CD4-positive, alpha-beta T cell treated with Interleukin-2 at 100 ng/mL for 4 hours (primary cell): Measurements from ENCODE around the gene ARSK.

Experiments
- DNase-seq: peaks from one replicate; pipeline ENCODE4 v3.0.0-alpha.2; 2020; ENCODE audit warnings: low spot score

ARSK gene

DNA sequence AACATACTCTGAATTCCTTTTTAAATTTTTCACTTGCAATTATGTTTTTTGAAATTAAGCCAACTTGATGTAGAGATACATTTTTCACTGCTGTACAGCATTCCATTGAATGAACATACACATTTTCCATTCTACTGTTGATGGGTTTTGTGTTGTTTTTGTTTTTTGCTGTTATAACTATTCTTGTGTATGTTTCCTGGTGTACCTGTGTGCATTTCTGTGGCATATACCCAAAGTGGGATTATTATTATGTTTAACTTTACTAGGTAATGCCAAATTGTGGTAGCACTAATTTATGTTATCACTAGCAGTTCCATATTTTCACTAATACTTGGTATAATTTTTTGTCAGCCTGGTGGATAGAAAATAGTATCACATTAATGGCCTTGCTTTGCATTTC is 94.4 kb downstream of the ARSK start:
- DNase-seq, result no peak

DNA sequence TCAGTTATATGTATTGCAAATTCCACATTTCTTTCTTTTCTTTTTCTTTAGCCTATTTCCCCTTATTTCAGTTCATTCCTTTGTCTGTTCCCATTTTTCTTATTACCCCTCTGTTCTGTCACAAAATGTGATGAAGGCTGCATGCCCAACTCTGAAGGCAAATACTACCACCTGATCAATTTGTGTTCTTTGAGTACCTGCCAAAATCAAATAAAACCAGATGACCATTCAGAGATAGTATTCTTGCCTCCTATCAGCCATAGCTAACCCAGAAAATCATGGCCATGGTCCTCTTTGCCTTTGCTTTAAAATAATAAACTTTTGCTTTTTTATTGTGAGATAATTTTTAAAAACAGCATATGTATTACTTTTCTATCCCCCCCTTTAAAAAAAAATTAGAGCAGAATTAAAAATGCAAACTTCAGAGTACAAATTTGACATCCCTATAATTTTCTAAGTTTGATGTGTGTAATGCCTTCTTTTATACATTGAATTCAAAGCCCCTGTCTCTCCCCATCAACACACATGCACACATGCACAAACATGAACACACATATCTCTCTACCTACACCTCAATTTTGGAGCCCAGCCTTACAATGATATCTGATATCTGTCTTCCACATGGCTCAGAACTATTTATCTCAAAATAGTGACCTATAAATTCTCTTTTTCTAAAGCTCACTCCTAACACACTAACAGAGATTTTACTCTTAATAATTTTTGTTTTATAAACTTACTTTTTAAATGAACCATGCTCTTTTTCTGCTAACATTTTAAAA is 95.1 kb downstream of the ARSK start:
- DNase-seq, result no peak

DNA sequence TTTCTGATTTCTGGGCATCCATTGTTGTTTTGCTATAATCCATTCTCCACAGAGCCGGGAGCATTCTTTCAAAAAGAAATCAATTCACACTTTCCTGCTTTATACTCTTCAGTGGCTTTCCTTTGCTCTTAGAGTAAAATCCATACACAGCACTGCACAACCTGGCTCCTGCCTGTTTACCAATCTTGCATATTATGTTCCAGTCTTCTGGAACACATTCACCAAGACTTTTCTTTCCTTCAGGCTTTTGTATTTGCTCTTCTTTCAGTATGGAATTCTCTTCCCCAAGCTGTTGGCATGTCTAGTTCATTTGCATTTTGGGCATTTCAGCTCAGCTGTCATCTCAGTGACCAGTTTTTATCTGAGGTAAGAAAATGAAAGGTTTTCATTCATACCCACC is 97.9 kb downstream of the ARSK start:
- DNase-seq, result no peak

DNA sequence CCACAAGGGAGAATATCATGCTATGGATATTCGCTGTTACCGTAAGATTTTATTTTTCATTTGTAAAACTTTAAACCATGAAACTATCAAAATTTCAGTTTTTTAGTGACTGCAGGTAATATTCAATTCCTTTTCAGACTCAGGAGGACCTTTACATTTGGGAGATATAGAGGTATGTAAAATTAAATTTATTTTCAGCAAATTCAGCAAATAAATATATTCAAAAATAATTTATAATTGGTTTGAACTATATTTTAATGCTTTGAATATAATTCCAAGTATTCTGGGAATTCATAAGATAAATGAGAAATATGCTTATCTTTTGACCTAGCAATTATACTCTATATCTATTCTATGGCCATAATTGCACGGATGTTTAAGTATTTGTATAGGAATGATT is 99.3 kb downstream of the ARSK start:
- no peak for DNase-seq
